K562 (cell line): ENCODE results near the gene NUBPL. TPM values are rescaled to one million over a fixed set of nuclear protein-coding genes. Genes with fewer than 3 reads are reported as not detected.
"Not testable (repeated sequence)": the region's sequence is repeated elsewhere in the genome, so short reads cannot be mapped to it uniquely, and the experiment has no call there.

Source experiments
- ATAC-seq: fragments of 200-7000 bp; cut with Tn5 transposase; 3 replicates; pipeline ENCODE4 v1.9.1; 2020; ENCODE audit warnings: moderate library complexity
- BruUV-seq: library from RNA; stranded (reverse); fragments of 400-500 nt; replicated peaks from 2 replicates; lab custom pipeline; 2021; lab: Mats Ljungman, UMichigan
- CTCF ChIA-PET: fragments of 300-600 bp; formaldehyde crosslinking; extraction: SDS; loops from one replicate; lab custom pipeline; 2021; ENCODE audit warnings: low intra/inter-chr PET ratio; lab: Yijun Ruan, JAX
- POLR2A ChIA-PET: fragments of 300-600, 350-650 bp; sonication (Branson Sonifier 250); formaldehyde crosslinking; extraction: SDS; loops from one replicate; lab custom pipeline; 2021; ENCODE audit warnings: antibody characterized with exemption, inconsistent platforms; lab: Yijun Ruan, JAX
- DNase-seq, 4 experiments: peaks; one replicate each; pipeline versions ENCODE4 v3.0.0 to v3.0.0-alpha.2; 2011 to 2018; ENCODE audit warnings: low spot score in 3 of 4, mixed read lengths in 3 of 4; ENCODE audit errors: extremely low read depth in 1 of 4
- FAIRE-seq: peaks from 2 replicates; lab custom pipeline; 2011; peaks lifted over from hg19 to GRCh38; lab: Jason Lieb, UNC
- H2AFZ ChIP-seq: 2 replicates; pipeline ENCODE4 v1.6.0; 2011; ENCODE audit warnings: low read depth, low read length, control low read depth, inconsistent platforms
- H3K27ac ChIP-seq: fragments of 200-600 bp; 3 replicates; pipeline ENCODE4 v1.8.0; 2011; ENCODE audit warnings: low read depth, mild to moderate bottlenecking, control low read depth, inconsistent platforms, low read length, moderate library complexity, mixed read lengths; ENCODE audit errors: extremely low read depth
- H3K27me3 ChIP-seq, 2 experiments: fragments of 300-600 bp in 1 of 2; 2 replicates in 1 of 2; 3 replicates in 1 of 2; pipeline versions ENCODE4 v1.6.0 to v1.8.0; 2011; ENCODE audit warnings: inconsistent platforms in 2 of 2, low read length in 2 of 2, mild to moderate bottlenecking in 1 of 2, mixed read lengths in 1 of 2, moderate library complexity in 1 of 2; ENCODE audit not compliant: control insufficient read depth in 2 of 2, insufficient read depth in 2 of 2
- H3K36me3 ChIP-seq: fragments of 300-600 bp; 3 replicates; pipeline ENCODE4 v1.8.0; 2011; ENCODE audit warnings: mild to moderate bottlenecking, low read length, inconsistent platforms; ENCODE audit not compliant: control insufficient read depth, insufficient read depth
- H3K4me1 ChIP-seq, 2 experiments: fragments of 200-600 bp in 1 of 2; replicated peaks in 1 of 2; 2 replicates in 1 of 2; 3 replicates in 1 of 2; pipeline versions ENCODE4 v1.5.1 to v1.8.0; 2011; ENCODE audit warnings: inconsistent platforms in 2 of 2, low read length in 2 of 2, mild to moderate bottlenecking in 1 of 2, mixed read lengths in 1 of 2, moderate library complexity in 1 of 2; ENCODE audit not compliant: control insufficient read depth in 2 of 2, insufficient read depth in 2 of 2
- H3K4me2 ChIP-seq: 2 replicates; pipeline ENCODE4 v1.6.1; 2011; ENCODE audit warnings: low read length, control low read depth, inconsistent platforms, mixed read lengths; ENCODE audit not compliant: insufficient read depth
- H3K4me3 ChIP-seq: fragments of 200-600 bp; sonication (generic), shearing (Covaris generic); 2 replicates; pipeline ENCODE4 v1.5.1; 2016; ENCODE audit warnings: control low read depth, inconsistent platforms
- H3K79me2 ChIP-seq: fragments of 200-600 bp; 3 replicates; pipeline ENCODE4 v1.8.0; 2011; ENCODE audit warnings: low read length, inconsistent platforms; ENCODE audit not compliant: control insufficient read depth, insufficient read depth
- H3K9ac ChIP-seq, 2 experiments: 2 replicates each; pipeline versions ENCODE4 v1.6.0 to v1.6.1; 2011; ENCODE audit warnings: low read depth in 2 of 2, low read length in 2 of 2, control low read depth in 1 of 2, inconsistent platforms in 1 of 2, mild to moderate bottlenecking in 1 of 2, mixed read lengths in 1 of 2; ENCODE audit not compliant: insufficient read depth in 1 of 2
- H3K9me1 ChIP-seq: one replicate; pipeline ENCODE4 v1.6.0; 2011; ENCODE audit warnings: inconsistent platforms, mild to moderate bottlenecking, low read length, moderate library complexity; ENCODE audit not compliant: control insufficient read depth, insufficient read depth
- H3K9me3 ChIP-seq: replicated peaks from 2 replicates; pipeline ENCODE4 v1.5.1; 2011; ENCODE audit warnings: low read depth, low read length, inconsistent platforms; ENCODE audit not compliant: control insufficient read depth, insufficient read depth
- H4K20me1 ChIP-seq: replicated peaks from 2 replicates; pipeline ENCODE4 v1.6.1; 2011; ENCODE audit warnings: low read length, inconsistent platforms, mixed read lengths; ENCODE audit not compliant: control insufficient read depth, insufficient read depth
- ASH1L ChIP-seq: fragments of 450-650 bp; IDR thresholded peaks from 2 replicates; pipeline ENCODE4 v1.6.1; 2018; ENCODE audit warnings: borderline replicate concordance, mild to moderate bottlenecking, low read depth; ENCODE audit not compliant: partially characterized antibody
- CHD4 ChIP-seq: fragments of 200-600 bp; sonication (generic); IDR thresholded peaks from 3 replicates; pipeline ENCODE4 v1.6.1; 2012; ENCODE audit warnings: low read depth, mild to moderate bottlenecking, mixed read lengths, low read length, inconsistent platforms; ENCODE audit not compliant: insufficient read depth, insufficient replicate concordance, poor library complexity, severe bottlenecking
- ETV5 ChIP-seq: sonication (generic); formaldehyde crosslinking; IDR thresholded peaks from 2 replicates; pipeline ENCODE4 v1.4.0; 2020; ENCODE audit warnings: low read depth, mild to moderate bottlenecking, missing genetic modification reagents
- FOXK2 ChIP-seq, 2 experiments: fragments of 450-650 bp; IDR thresholded peaks in 1 of 2; conservative IDR thresholded peaks in 1 of 2; 2 replicates each; pipeline ENCODE4 v1.6.1; 2016; ENCODE audit warnings: low read depth in 2 of 2, mild to moderate bottlenecking in 1 of 2
- HLTF ChIP-seq: fragments of 450-650 bp; IDR thresholded peaks from 2 replicates; pipeline ENCODE4 v1.6.1; 2016
- MCM3 ChIP-seq: fragments of 450-650 bp; IDR thresholded peaks from 2 replicates; pipeline ENCODE4 v1.6.1; 2016
- NR2F6 ChIP-seq: fragments of 450-650 bp; formaldehyde crosslinking; IDR thresholded peaks from 2 replicates; pipeline ENCODE4 v1.4.0; 2020; ENCODE audit warnings: mild to moderate bottlenecking
- PHB2 ChIP-seq: fragments of 450-650 bp; IDR thresholded peaks from 2 replicates; pipeline ENCODE4 v1.6.1; 2017; ENCODE audit warnings: low read depth
- PML ChIP-seq: IDR thresholded peaks from 2 replicates; pipeline ENCODE4 v1.6.1; 2012; ENCODE audit warnings: low read length, inconsistent platforms
- ZBTB17 ChIP-seq: fragments of 450-650 bp; formaldehyde crosslinking; IDR thresholded peaks from 2 replicates; pipeline ENCODE4 v1.4.0; 2020; ENCODE audit warnings: mild to moderate bottlenecking
- ZNF174 ChIP-seq: fragments of 250-450 bp; sonication (Bioruptor Pico); IDR thresholded peaks from 2 replicates; pipeline ENCODE4 v1.4.0; 2020; ENCODE audit warnings: mild to moderate bottlenecking
- ZNF655 ChIP-seq: fragments of 250-450 bp; sonication (Bioruptor Pico); IDR thresholded peaks from 2 replicates; pipeline ENCODE4 v1.5.0; 2021
- ZNF707 ChIP-seq: fragments of 250-450 bp; sonication (Bioruptor Pico); conservative IDR thresholded peaks from 2 replicates; pipeline ENCODE4 v1.8.0; 2022; ENCODE audit warnings: inconsistent platforms, mild to moderate bottlenecking, moderate library complexity
- WGBS: fragments of 100-300 bp; shearing (Covaris generic); methylation state at CpG from one replicate; pipeline ENCODE4 v1.1.6; 2016; ENCODE audit warnings: low coverage, mixed read lengths; ENCODE audit not compliant: insufficient coverage; ENCODE audit errors: missing lambda C conversion rate; 5-methylcytosine and 5-hydroxymethylcytosine counted together
- in situ Hi-C: fragments of 300-500 bp; cut with MboI; formaldehyde crosslinking; loops from 4 replicates; pipeline ENCODE4 v1.15.0; 2018; ENCODE audit warnings: inconsistent platforms, mixed read lengths
- intact Hi-C: fragments of 100-400 bp; cut with micrococcal nuclease; formaldehyde crosslinking; loops from 2 replicates; pipeline ENCODE4 v1.14.2; 2022
- polyA plus RNA-seq, 8 experiments: library from polyadenylated mRNA; depleted of rRNA in 4 of 8; stranded (reverse) in 5 of 8; unstranded in 3 of 8; fragments of >200 nt; fragmentation: Nextera tagmentation in 2 of 8; fragmentation: Illumina TruSeq in 1 of 8; extraction: Ambion mirVana in 2 of 8; extraction: Trizol in 1 of 8; gene quantifications; 2 replicates each; pipeline versions ENCODE4 v1.2.1 to v1.2.3, GENCODE V29; 2011 to 2014; ENCODE audit warnings: inconsistent platforms in 1 of 8, missing spikeins in 1 of 8
- total RNA-seq, 7 experiments: library from RNA; depleted of rRNA in 6 of 7; stranded (reverse); fragments of >200 nt in 6 of 7; fragmentation: Illumina TruSeq in 2 of 7; extraction: Trizol in 2 of 7; gene quantifications; 2 replicates each; pipeline versions ENCODE4 v1.2.1 to v1.2.3, GENCODE V29; 2011 to 2021; ENCODE audit warnings: low replicate concordance in 1 of 7

Gene NUBPL
- total and polyA plus RNA-seq, 9 of the 15 experiments (the other 6 are each of a cell fraction or from before 2014, with no cell fraction given): 3.2 to 8.7 (median 6.1) TPM

GRCh38 chr14:31806249-31806648, 245.0 kb downstream of the NUBPL start:
- in situ Hi-C loops: no loop called here
- no peaks in the 10 kb centered on the region for H3K79me2 ChIP-seq
- H3K9me1 ChIP-seq: no peaks in the 10 kb centered on the region
- H3K4me2 ChIP-seq: no peak overlapping the region
- TF ChIP-seq ASH1L (no peak), ETV5 (CRISPR knock-in tag) (no peak), ZNF174 (no peak), PHB2 (no peak), ZNF707 (CRISPR knock-in tag) (no peak), HLTF (no peak), CHD4 (no peak), NR2F6 (CRISPR knock-in tag) (no peak), PML (no peak), ZNF655 (CRISPR knock-in tag) (no peak), MCM3 (no peak), FOXK2 (conservative IDR thresholded peaks at IDR 0.05 in 1 of 2, IDR thresholded peaks at IDR 0.05 in 1 of 2; ENCODE audit: low read depth in 2 of 2) (no peak), ZBTB17 (CRISPR knock-in tag) (no peak)
- TF ChIP-seq, all 486 proteins: peak for 0
- Histone ChIP-seq H3K36me3 (no peaks in the 10 kb centered on the region), H4K20me1 (no peaks in the 10 kb centered on the region), H2AFZ (no peak overlapping the region), H3K9ac (no peak overlapping the region), H3K27me3 (no peaks in the 10 kb centered on the region), H3K9me3 (no peaks in the 10 kb centered on the region), H3K4me3 (no peak overlapping the region), H3K27ac (no peak overlapping the region), H3K4me1 (no peaks in the 10 kb centered on the region)
- no peak for FAIRE-seq
- ChIA-PET CTCF (no interaction called here), POLR2A (no interaction called here)
- no TSS peak for BruUV-seq
- ATAC-seq: no peak
- DNase-seq: no peak
- intact Hi-C loops: no loop called here

DNA sequence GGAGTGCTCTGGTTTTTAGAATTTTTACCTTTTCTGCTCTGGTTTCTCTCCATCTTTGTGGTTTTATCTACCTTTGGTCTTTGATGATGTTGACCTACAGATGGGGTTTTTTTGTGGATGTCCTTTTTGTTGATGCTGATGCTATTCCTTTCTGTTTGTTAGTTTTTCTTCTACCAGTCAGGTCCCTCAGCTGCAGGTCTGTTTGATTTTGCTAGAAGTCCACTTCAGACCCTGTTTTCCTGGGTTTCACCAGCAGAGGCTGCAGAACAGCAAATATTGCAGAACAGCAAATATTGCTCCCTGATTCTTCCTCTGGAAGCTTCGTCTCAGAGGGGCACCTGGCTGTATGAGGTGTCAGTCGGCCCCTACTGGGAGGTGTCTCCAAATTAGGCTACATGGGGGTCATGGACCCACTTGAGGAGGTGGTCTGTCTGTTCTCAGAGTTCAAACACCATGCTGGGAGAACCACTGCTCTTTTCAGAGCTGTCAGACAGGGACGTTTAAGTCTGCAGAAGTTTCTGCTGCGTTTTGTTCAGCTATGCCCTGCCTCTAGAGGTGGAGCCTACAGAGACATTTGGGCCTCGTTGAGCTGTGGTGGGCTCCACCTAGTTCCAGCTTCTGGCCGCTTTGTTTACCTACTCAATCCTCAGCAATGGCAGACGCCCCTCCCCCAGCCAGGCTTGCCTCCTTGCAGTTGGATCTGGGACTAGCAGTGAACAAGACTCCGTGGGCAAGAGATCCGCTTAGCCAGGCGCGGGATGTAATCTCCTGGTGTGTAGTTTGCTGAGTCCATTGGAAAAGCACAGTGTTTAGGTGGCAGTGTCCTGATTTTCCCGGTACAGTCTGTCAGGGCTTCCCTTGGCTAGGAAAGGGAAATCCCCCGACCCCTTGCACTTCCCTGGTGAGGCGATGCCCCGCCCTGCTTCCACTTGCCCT, 250.8 kb downstream of the NUBPL start:
- intact Hi-C loops: not testable (repeated sequence)

More for the DNA sequence above, 250.8 kb downstream of the NUBPL start:
- FAIRE-seq, BruUV-seq, POLR2A ChIA-PET, in situ Hi-C loops, H3K9me3 ChIP-seq, H3K4me3 ChIP-seq, H4K20me1 ChIP-seq, H3K27ac ChIP-seq, DNase-seq, H3K4me1 ChIP-seq, ATAC-seq, H2AFZ ChIP-seq, H3K9ac ChIP-seq, CTCF ChIA-PET, H3K27me3 ChIP-seq, H3K36me3 ChIP-seq, H3K79me2 ChIP-seq, H3K9me1 ChIP-seq, H3K4me2 ChIP-seq: not testable (repeated sequence)
- 23% methylated on average over 9 of the region's 15 CpGs for WGBS
